DMS153 (cell line): ENCODE results near the gene LIMCH1.
"Not testable (repeated sequence)": the region's sequence is repeated elsewhere in the genome, so short reads cannot be mapped to it uniquely, and the experiment has no call there.

Experiments used
- DNase-seq: peaks from one replicate; lab custom pipeline; 2025; lab: John Stamatoyannopoulos, UW

The LIMCH1 gene, protein sequence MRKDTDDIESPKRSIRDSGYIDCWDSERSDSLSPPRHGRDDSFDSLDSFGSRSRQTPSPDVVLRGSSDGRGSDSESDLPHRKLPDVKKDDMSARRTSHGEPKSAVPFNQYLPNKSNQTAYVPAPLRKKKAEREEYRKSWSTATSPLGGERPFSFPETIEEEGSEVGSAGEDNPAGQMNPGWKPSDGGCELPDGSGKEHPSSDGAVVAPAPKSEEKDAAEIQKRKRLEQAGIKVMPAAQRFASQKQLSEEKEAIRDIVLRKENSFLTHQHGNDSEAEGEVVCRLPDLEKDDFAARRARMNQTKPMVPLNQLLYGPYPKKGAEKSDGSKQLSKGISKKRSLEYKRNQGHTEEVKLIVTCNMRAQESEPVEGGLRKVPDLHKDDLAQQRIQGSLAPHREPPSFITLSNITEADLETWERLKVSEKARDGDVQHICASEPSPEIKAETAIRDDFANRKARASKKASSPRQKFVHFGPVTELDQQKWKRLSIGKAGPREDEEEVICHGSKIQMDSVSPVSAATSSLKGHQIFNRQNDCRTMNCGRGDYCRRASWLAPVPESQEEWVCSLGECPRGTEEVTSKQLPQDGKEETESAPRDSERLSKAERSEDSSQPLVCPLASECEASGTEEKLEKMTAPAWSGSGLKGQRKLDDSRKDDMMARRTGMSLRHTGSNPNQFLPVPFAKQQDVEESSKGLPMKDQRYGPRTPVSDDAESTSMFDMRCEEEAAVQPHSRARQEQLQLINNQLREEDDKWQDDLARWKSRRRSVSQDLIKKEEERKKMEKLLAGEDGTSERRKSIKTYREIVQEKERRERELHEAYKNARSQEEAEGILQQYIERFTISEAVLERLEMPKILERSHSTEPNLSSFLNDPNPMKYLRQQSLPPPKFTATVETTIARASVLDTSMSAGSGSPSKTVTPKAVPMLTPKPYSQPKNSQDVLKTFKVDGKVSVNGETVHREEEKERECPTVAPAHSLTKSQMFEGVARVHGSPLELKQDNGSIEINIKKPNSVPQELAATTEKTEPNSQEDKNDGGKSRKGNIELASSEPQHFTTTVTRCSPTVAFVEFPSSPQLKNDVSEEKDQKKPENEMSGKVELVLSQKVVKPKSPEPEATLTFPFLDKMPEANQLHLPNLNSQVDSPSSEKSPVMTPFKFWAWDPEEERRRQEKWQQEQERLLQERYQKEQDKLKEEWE (N-terminal part only)

GRCh38 chr4:41538017-41538733 is at the start of gene LIMCH1:
LIMCH1 (plus strand) TSS chr4:41538157; CDS start chr4:41605996, 67,839 bp downstream.
- no peak for DNase-seq

DNA sequence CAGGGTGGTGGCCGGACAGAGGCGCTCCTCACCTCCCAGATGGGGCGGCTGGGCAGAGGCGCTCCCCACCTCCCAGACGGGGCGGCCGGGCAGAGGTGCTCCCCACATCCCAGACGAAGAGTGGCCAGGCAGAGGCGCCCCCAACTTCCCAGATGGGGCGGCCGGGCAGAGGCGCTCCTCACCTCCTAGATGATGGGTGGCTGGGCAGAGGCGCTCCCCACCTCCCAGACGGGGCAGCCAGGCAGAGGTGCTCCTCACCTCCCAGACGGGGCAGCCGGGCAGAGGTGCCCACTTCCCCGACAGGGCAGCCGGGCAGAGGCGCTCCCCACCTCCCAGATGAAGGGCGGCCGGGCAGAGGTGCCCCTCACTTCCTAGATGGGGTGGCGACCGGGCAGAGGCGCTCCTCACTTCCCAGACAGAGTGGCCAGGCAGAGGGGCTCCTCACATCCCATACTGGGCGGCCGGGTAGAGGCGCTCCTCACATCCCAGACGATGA is 46.8 kb upstream of the LIMCH1 start:
- not testable (repeated sequence) for DNase-seq

DNA sequence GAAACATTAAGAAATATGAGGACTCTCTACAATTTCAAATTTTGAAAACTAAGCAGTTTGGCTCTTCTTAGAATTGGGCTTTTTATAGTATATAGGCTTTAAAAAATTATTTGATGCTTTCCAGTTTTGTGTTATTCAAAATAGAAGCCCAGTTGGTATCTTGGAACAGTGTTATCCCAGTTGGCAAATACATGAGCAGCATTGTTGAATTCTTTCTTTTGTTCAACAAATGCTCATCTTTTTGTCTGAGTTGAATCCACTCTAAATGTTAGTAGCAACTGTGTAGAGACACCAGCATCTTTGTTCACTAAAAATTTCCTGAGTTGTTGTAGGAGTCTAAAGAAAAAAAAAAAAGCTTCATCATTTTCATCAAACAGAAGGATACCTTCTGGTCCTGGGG is 41.0 kb upstream of the LIMCH1 start:
- DNase-seq, result no peak

DNA sequence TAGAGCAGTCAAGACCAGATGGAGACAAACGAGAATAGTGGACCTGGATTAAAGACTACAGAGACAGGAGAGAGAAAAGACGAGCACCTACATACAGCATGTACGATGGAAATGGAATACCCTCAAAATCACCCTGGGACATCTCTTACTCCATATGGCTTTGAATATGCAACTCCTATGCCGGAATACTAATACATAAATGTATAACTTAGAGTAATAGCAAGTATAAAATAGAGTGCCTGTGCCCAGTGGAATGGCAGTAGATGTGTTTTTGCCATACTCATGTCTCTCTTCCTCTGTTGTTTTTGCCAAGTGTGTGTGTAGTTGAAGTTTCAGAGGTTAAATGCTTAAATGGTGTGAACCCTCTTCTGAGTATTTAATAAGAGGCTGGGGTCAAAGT is 39.8 kb upstream of the LIMCH1 start:
- DNase-seq, result no peak

DNA sequence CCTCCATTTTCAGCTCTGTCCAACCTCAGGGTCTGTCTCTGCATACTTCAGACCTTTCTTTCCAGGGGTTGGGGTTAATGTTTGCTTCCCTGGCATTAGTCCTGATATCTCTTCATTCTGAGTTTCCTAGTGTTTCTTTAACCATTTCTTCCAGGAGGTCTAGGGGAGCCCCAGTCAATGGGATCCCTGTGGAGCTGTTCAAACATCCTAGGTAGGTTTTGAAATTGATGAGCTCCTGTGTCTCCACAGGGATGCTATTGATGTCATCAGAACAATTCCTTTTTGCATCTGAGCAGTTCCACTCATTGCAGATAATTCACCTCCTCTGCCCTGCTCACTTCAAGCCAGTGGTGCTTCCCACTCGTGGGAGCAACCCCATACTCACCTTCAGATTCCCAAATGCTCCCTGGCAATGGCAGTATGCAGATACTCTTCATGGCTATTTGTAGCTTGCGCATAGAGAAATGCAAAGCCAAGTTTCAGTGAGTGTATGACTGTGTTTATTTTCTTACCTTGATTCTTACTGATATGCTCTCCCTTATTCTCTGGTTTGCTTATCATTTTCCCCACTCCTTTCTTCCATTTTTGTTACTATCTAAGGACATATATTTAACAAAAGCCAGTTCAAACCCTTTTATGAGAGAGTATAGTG is 33.7 kb upstream of the LIMCH1 start:
- DNase-seq, result no peak

GRCh38 chr4:41505161-41505661 is 32.7 kb upstream of the LIMCH1 start:
- DNase-seq, result no peak

GRCh38 chr4:41506130-41506529 is 31.8 kb upstream of the LIMCH1 start:
- DNase-seq, result no peak

GRCh38 chr4:41507291-41507947 is 30.5 kb upstream of the LIMCH1 start:
- DNase-seq, result no peak

GRCh38 chr4:41509451-41509866 is 28.5 kb upstream of the LIMCH1 start:
- no peak for DNase-seq

GRCh38 chr4:41510179-41510578 is 27.8 kb upstream of the LIMCH1 start:
- DNase-seq, result no peak

DNA sequence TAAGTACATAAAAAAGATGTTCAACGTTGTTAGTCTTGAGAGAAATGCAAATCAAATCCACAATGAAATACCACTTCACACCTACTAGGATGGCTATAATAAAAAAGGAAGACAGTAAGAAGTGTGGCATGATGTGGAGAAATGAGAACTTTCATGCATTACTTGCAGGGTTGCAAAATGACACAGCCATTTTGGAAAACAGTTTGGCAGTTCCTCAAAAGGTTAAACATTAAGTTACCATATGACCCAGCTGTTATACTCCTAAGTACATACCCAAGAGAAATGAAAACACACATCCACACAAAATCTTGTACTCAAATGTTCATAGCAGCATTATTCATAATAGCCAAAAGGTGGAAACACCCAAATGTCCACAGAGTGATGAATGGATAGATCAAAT is 25.8 kb upstream of the LIMCH1 start:
- no peak for DNase-seq

DNA sequence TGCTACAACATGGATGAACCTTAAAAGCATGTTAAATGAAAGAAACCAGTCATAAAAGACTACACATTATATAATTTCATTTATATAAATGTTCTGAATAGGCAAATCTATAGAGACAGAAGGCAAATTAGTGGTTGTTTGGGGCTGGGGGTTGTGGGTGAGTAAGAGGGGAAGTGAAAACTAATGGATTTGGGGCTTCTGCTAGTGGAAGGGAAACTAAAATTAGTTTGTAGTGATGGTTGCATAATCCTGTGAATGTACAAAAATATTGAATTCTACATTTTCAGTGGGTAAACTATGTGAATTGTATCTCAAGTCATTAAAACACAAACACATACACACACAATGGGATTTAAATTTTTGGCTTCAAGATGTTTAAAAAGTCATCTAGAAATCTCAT is 25.4 kb upstream of the LIMCH1 start:
- no peak for DNase-seq

DNA sequence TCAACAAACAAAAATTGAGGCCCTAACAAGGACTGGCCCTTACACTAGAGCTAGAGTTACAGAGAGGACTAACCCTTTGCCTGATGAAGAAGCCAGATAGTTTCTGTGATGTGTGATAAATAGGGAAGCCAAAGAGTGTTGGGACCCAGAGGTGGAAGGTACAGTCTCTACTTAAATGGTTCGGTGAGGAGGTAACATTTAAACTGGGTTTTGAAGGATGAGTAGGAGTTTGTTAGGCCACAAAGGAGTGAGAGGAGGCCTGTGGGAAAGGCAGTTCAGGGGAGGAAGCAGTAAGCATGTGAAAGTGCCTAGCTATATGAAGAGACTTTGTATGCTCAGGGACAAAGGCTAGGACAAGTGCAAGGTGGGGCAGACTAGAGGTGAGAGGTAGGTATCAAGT is 23.8 kb upstream of the LIMCH1 start:
- no peak for DNase-seq

GRCh38 chr4:41514766-41515481 is 23.0 kb upstream of the LIMCH1 start:
- no peak for DNase-seq

- DNase-seq, result no peak
These were observed 20.8 kb upstream of the LIMCH1 start for GRCh38 chr4:41517121-41517520.

DNA sequence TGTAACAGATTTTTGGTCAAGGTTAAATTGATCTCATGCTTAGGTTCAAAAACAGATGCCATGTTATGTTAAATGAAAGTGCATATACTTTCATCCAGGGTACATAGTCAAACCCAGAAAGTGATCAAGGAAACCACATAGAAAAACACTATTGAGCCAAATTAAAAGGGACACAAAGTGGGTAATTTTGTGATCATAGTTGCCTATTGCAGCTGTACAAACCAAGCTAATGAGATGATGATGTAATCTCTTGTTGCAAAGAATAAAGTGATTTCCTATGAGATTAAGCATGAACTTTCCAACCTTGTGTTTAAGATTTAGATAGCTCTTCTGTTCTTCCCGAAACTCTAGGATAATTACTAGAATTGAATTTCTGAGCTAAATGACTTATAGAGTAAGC is 20.2 kb upstream of the LIMCH1 start:
- no peak for DNase-seq

- DNase-seq, result no peak
These were observed 13.5 kb upstream of the LIMCH1 start for GRCh38 chr4:41524425-41524824.

GRCh38 chr4:41525129-41525528 is 12.8 kb upstream of the LIMCH1 start:
- DNase-seq, result no peak

DNA sequence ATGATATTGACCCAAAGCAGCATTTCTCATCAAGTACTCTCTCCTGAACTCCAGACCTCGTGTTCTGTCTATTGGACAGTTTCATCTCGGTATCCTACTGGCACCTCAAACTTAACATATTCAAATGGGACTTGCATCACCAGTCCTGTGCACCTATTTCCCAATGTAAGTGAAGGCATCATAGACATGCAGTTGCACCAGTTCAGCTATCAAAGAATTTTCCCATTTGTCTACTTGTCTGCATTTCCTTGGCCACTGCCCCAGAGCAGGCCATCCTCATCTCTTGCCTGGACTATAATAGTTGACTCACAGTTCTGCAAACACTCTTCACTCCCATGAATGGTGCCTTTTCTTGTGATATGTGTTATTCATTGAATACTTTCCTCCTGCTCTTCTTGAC is 11.3 kb upstream of the LIMCH1 start:
- DNase-seq, result no peak
